HepG2 (cell line): ENCODE data around the gene CENPP. TPM values are rescaled to one million over a fixed set of nuclear protein-coding genes. Genes with fewer than 3 reads are reported as not detected.

Experiments
- ATAC-seq: fragments of 200-7000 bp; cut with Tn5 transposase; 3 replicates; pipeline ENCODE4 v1.9.1; 2020; ENCODE audit warnings: mild to moderate bottlenecking, moderate library complexity
- BruUV-seq: library from RNA; stranded (reverse); fragments of 400-500 nt; replicated peaks from 2 replicates; lab custom pipeline; 2021; lab: Mats Ljungman, UMichigan
- CTCF ChIA-PET: fragments of 300-600 bp; formaldehyde crosslinking; extraction: SDS; loops from one replicate; lab custom pipeline; 2021; ENCODE audit warnings: low total read pairs, inconsistent platforms, low intra/inter-chr PET ratio; lab: Yijun Ruan, JAX
- POLR2A ChIA-PET: fragments of 350-600 bp; sonication (Branson Sonifier 250); formaldehyde crosslinking; loops from one replicate; lab custom pipeline; 2020; ENCODE audit warnings: antibody characterized with exemption, inconsistent platforms; lab: Yijun Ruan, JAX
- DNase-seq: peaks from one replicate; pipeline ENCODE4 v3.0.0-alpha.2; 2015; ENCODE audit warnings: low spot score
- FAIRE-seq: peaks from 3 replicates; lab custom pipeline; 2011; peaks lifted over from hg19 to GRCh38; lab: Jason Lieb, UNC
- H2AFZ ChIP-seq: one replicate; pipeline ENCODE4 v1.6.1; 2011; ENCODE audit warnings: low read length, inconsistent platforms
- H3K27ac ChIP-seq: fragments of 300-600 bp; 3 replicates; pipeline ENCODE4 v1.8.0; 2011; ENCODE audit warnings: mixed run types, mild to moderate bottlenecking, mixed read lengths, low read length, inconsistent platforms; ENCODE audit not compliant: insufficient read depth; ENCODE audit errors: extremely low read length
- H3K27me3 ChIP-seq, 2 experiments: fragments of 200-600 bp in 1 of 2; 2 replicates in 1 of 2; 3 replicates in 1 of 2; pipeline versions ENCODE4 v1.6.0 to v1.8.0; 2011; ENCODE audit warnings: low read length in 2 of 2, mild to moderate bottlenecking in 2 of 2, moderate library complexity in 2 of 2, inconsistent platforms in 1 of 2; ENCODE audit not compliant: insufficient read depth in 2 of 2, control insufficient read depth in 1 of 2
- H3K36me3 ChIP-seq, 2 experiments: fragments of 200-600 bp in 1 of 2; replicated peaks in 1 of 2; 2 replicates in 1 of 2; 3 replicates in 1 of 2; pipeline versions ENCODE4 v1.5.1 to v1.8.0; 2011; ENCODE audit warnings: low read length in 2 of 2, inconsistent platforms in 1 of 2; ENCODE audit not compliant: insufficient read depth in 2 of 2, control insufficient read depth in 1 of 2
- H3K4me1 ChIP-seq: 2 replicates; pipeline ENCODE4 v1.5.1; 2012; ENCODE audit warnings: low read length, inconsistent platforms; ENCODE audit not compliant: insufficient read depth
- H3K4me2 ChIP-seq: 2 replicates; pipeline ENCODE4 v1.6.0; 2011; ENCODE audit warnings: low read depth, low read length, inconsistent platforms
- H3K4me3 ChIP-seq, 3 experiments: fragments of 200-600 bp in 1 of 3; sonication (generic), shearing (Covaris generic) in 1 of 3; replicated peaks in 1 of 3; 2 replicates each; pipeline ENCODE4 v1.5.1; 2011 to 2016; ENCODE audit warnings: low read length in 3 of 3, inconsistent platforms in 2 of 3, low read depth in 2 of 3, mild to moderate bottlenecking in 2 of 3, control low read depth in 1 of 3, mixed read lengths in 1 of 3; ENCODE audit not compliant: insufficient read depth in 1 of 3
- H3K79me2 ChIP-seq: one replicate; pipeline ENCODE4 v1.6.1; 2011; ENCODE audit warnings: low read length, inconsistent platforms; ENCODE audit not compliant: insufficient read depth
- H3K9ac ChIP-seq: 2 replicates; pipeline ENCODE4 v1.6.0; 2011; ENCODE audit warnings: mild to moderate bottlenecking, low read depth, low read length, inconsistent platforms; ENCODE audit not compliant: insufficient read depth
- H3K9me3 ChIP-seq: 2 replicates; pipeline ENCODE4 v1.5.1; 2012; ENCODE audit warnings: mild to moderate bottlenecking, low read length
- H4K20me1 ChIP-seq: 2 replicates; pipeline ENCODE4 v1.6.0; 2011; ENCODE audit warnings: inconsistent platforms, mild to moderate bottlenecking, low read length, moderate library complexity; ENCODE audit not compliant: insufficient read depth
- MATR3 ChIP-seq: sonication (generic); formaldehyde crosslinking; IDR thresholded peaks from 2 replicates; pipeline ENCODE4 v1.4.0; 2020; ENCODE audit warnings: missing genetic modification reagents
- MBNL3 ChIP-seq: fragments of 250-450 bp; sonication (Bioruptor Pico); conservative IDR thresholded peaks from 2 replicates; pipeline ENCODE4 v1.8.0; 2022; ENCODE audit warnings: mild to moderate bottlenecking, inconsistent platforms
- PHB2 ChIP-seq: fragments of 450-650 bp; IDR thresholded peaks from 2 replicates; pipeline ENCODE4 v1.6.1; 2018; ENCODE audit not compliant: partially characterized antibody
- POLR2A ChIP-seq, 2 experiments: IDR thresholded peaks; 2 replicates each; pipeline ENCODE4 v1.6.1; 2011; ENCODE audit warnings: low read depth in 2 of 2, low read length in 2 of 2, mild to moderate bottlenecking in 1 of 2, moderate library complexity in 1 of 2; ENCODE audit not compliant: insufficient read depth in 1 of 2
- REL ChIP-seq: sonication (generic); formaldehyde crosslinking; conservative IDR thresholded peaks from 2 replicates; pipeline ENCODE4 v1.8.0; 2022; ENCODE audit warnings: mild to moderate bottlenecking, missing genetic modification reagents, moderate library complexity
- ZNF317 ChIP-seq: sonication (generic); formaldehyde crosslinking; IDR thresholded peaks from 2 replicates; pipeline ENCODE4 v1.5.0; 2020; ENCODE audit warnings: mild to moderate bottlenecking, missing genetic modification reagents
- ZNF407 ChIP-seq: sonication (generic); formaldehyde crosslinking; IDR thresholded peaks from one replicate; pipeline ENCODE4 v1.5.1; 2020; ENCODE audit warnings: mild to moderate bottlenecking, missing genetic modification reagents; ENCODE audit errors: not compliant biosample characterization
- WGBS: methylation state at CpG from one replicate; pipeline ENCODE4 v1.1.6; 2017; ENCODE audit warnings: low lambda C conversion rate; 5-methylcytosine and 5-hydroxymethylcytosine counted together
- in situ Hi-C: cut with HindIII; loops from 2 replicates; pipeline ENCODE4 v1.10.0; 2017; ENCODE audit warnings: low pct_unique_long_range_greater_than_20kb; ENCODE audit not compliant: extremely low pct_ligation_motif_present
- intact Hi-C: fragments of 100-400 bp; cut with micrococcal nuclease; formaldehyde crosslinking; loops from one replicate; pipeline ENCODE4 v1.10.0; 2022; ENCODE audit not compliant: unreplicated experiment
- polyA plus RNA-seq, 8 experiments: library from polyadenylated mRNA; depleted of rRNA in 3 of 8; stranded (reverse) in 7 of 8; unstranded in 1 of 8; fragments of >200 nt; fragmentation: Illumina TruSeq in 4 of 8; extraction: Trizol in 4 of 8; gene quantifications; 2 replicates each; pipeline versions ENCODE4 v1.2.1 to v1.2.3, GENCODE V29; 2011 to 2016; ENCODE audit warnings: low read depth in 4 of 8, missing spikeins in 1 of 8, mixed read lengths in 1 of 8; ENCODE audit not compliant: insufficient read depth in 1 of 8
- total RNA-seq, 5 experiments: library from RNA; depleted of rRNA; stranded (reverse); fragments of >200 nt; fragmentation: Illumina TruSeq; extraction: Trizol; gene quantifications; 2 replicates each; pipeline ENCODE4 v1.2.3, GENCODE V29; 2016; ENCODE audit warnings: low read depth in 1 of 5

Gene CENPP
- total and polyA plus RNA-seq, 2 of the 13 experiments (the other 11 are each of a cell fraction or from before 2014, with no cell fraction given): 2.0 to 11.4 TPM

DNA sequence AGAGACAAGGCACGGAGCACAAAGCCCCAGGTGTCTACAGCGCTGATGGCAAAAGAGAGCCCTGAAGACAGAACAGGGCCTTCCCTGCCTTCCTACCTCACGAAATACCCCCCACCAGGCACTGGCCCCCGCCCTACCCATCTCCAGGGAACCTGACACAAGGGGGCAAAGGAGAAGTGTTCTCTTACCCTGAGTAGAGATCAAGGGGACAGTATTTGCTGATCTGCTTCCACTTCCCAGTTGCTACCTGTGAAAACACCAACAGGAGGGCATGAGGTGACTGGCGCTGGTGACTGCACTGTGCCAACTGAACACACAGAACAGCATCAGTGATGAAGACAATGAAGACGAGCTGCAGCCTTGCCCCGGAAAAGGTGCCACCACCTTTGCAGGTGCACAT is 316.8 kb downstream of the CENPP start:
- no peak overlapping the region for H3K9ac ChIP-seq
- intact Hi-C loops: no loop called here
- ChIA-PET CTCF (no interaction called here), POLR2A (no interaction called here)
- H3K27me3 ChIP-seq: no peaks in the 10 kb centered on the region
- H3K9me3 ChIP-seq: no peaks in the 10 kb centered on the region
- H3K27ac ChIP-seq: no peak overlapping the region
- no peaks in the 10 kb centered on the region for H3K4me1 ChIP-seq
- in situ Hi-C loops: no loop called here
- TF ChIP-seq REL (CRISPR knock-in tag) (no peak), MBNL3 (CRISPR knock-in tag) (no peak), MATR3 (CRISPR knock-in tag) (no peak), POLR2A (IDR thresholded peaks at IDR 0.05; ENCODE audit: insufficient read depth in 1 of 2, low read depth in 2 of 2, low read length in 2 of 2) (no peak), ZNF317 (no peak), PHB2 (no peak), ZNF407 (CRISPR knock-in tag) (no peak)
- DNase-seq: no peak
- no peak overlapping the region for H3K4me3 ChIP-seq
- FAIRE-seq: no peak
- 99% methylated on average over 7 of the region's 7 CpGs for WGBS
- no peaks in the 10 kb centered on the region for H3K79me2 ChIP-seq
- H3K4me2 ChIP-seq: no peak overlapping the region
- no peaks in the 10 kb centered on the region for H4K20me1 ChIP-seq
- H3K36me3 ChIP-seq: peaks cover 23 to 75% of the 10 kb centered on the region in 2 experiments
- no peak overlapping the region for H2AFZ ChIP-seq
- no TSS peak for BruUV-seq
- no peak for ATAC-seq
